Activated naive CD4-positive, alpha-beta T cell treated with anti-CD3 and anti-CD28 coated beads, Interleukin-2, amount 50 U/mL, for 72 hours (primary cell): ENCODE measurements around the gene GSAP. TPM values are rescaled to one million over a fixed set of nuclear protein-coding genes. Genes with fewer than 3 reads are reported as not detected.
"Not testable (repeated sequence)": the region's sequence is repeated elsewhere in the genome, so short reads cannot be mapped to it uniquely, and the experiment has no call there.

Experiments
- ATAC-seq, 2 donors: fragments of 150-1000 bp; cut with Tn5 transposase; 2 replicates each; pipeline ENCODE4 v1.10.0; 2021; ENCODE audit warnings: mild to moderate bottlenecking in 2 of 2, moderate library complexity in 2 of 2
- DNase-seq, 2 donors: peaks; one replicate each; pipeline ENCODE4 v3.0.0; 2021 to 2022; ENCODE audit warnings: low spot score in 2 of 2
- H3K27ac Mint-ChIP-seq, 2 donors: one replicate each; pipeline ENCODE4 v1.8.0; 2022; ENCODE audit warnings: mild to moderate bottlenecking in 2 of 2, mixed read lengths in 2 of 2
- H3K36me3 Mint-ChIP-seq, 2 donors: one replicate each; pipeline ENCODE4 v1.8.0; 2022; ENCODE audit warnings: mixed read lengths in 2 of 2
- H3K9me3 Mint-ChIP-seq, 2 donors: one replicate each; pipeline ENCODE4 v1.8.0; 2022; ENCODE audit warnings: mixed read lengths in 2 of 2
- total RNA-seq, 2 donors: library from RNA; stranded (reverse); gene quantifications; one replicate each; pipeline ENCODE4 v1.2.3, GENCODE V29; 2022

The GSAP gene
- total RNA-seq, 2 donors from 2014 or later: 1.2 to 4.1 TPM

DNA sequence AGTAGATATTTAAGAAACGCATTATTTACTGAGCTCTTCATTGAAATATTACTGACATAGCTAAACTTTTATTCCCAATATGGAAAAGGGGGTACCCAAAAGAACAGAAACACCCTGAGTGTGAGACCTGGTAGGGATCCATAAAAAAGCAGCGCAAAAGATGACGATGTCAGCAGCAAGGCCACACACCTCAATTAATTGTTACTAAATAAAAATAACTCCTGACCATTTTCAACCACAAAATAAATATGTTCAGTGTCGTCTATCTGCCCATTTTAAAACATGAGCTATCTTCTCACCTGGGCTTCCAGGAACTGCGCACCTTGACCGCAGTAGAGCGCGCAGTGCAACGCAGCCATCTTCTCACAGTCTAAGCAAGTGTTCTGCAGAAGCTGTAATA lies 61.2 kb downstream of the GSAP start:
- no peak for DNase-seq
- Mint-ChIP-seq H3K9me3 (no peaks in the 10 kb centered on the region), H3K27ac (no peak overlapping the region), H3K36me3 (peaks cover 0 to 3% of the 10 kb centered on the region in 2 donors)
- no peak for ATAC-seq

DNA sequence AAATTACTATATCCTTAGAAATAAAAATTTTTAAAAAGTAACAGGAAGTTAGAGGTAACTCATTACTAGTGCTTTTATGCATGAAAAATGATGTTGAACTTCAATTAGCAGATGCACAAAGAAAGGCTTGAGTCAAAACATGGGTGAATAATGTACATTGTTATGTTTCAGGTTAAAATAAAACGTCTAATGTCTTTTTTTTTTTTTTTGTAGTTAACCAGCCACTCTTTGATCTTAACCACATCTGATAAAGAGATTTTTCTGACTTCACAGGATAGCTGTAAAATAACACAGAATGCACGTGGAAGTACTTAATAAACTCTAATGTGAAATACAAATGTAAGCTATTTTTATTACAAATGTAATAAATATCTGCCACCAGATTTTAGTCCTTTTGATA lies 61.7 kb downstream of the GSAP start:
- ATAC-seq (peak in 1 of 2 donors; percentile 64), DNase-seq (no peak)
- Mint-ChIP-seq H3K9me3 (no peaks in the 10 kb centered on the region), H3K27ac (no peak overlapping the region), H3K36me3 (no peaks in the 10 kb centered on the region)

DNA sequence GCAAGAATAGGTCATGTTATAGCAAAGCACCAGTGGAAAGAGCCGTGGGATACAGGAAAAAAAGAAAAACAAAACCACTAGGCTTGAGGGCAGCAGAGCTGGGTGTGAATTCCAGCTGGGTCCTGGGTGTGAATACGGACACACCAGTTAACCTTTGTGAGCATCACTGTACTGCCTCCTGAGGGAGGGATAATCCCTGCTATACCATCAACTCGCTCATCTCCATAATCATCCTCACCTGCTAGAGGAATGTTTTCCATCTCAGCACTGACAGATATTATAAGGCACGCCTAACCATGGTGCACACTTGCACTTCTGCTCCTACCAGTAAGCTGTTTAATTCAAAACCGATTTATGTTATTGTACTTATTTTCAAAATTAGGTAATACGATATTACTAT lies 62.2 kb downstream of the GSAP start:
- Mint-ChIP-seq H3K27ac (no peak overlapping the region), H3K9me3 (no peaks in the 10 kb centered on the region), H3K36me3 (no peaks in the 10 kb centered on the region)
- DNase-seq: no peak
- no peak for ATAC-seq

- Mint-ChIP-seq H3K9me3 (no peaks in the 10 kb centered on the region), H3K27ac (no peak overlapping the region), H3K36me3 (no peaks in the 10 kb centered on the region)
- ATAC-seq (no peak), DNase-seq (no peak)
Observed at GRCh38 chr7:77353407-77353721, 62.8 kb downstream of the GSAP start.

- ATAC-seq (peak; percentile 10 to 16), DNase-seq (no peak)
- H3K9me3 Mint-ChIP-seq: no peaks in the 10 kb centered on the region
- no peak overlapping the region for H3K27ac Mint-ChIP-seq
- H3K36me3 Mint-ChIP-seq: no peaks in the 10 kb centered on the region
Observed at GRCh38 chr7:77352665-77353406, 63.3 kb downstream of the GSAP start.

GRCh38 chr7:77351539-77352004 lies 64.6 kb downstream of the GSAP start:
- Mint-ChIP-seq H3K27ac (peak overlapping the region; percentile 66 to 68), H3K36me3 (no peaks in the 10 kb centered on the region), H3K9me3 (no peaks in the 10 kb centered on the region)
- ATAC-seq (peak; percentile 83 to 95), DNase-seq (peak; percentile 25 to 62)

GRCh38 chr7:77349141-77349540 lies 67.0 kb downstream of the GSAP start:
- Mint-ChIP-seq H3K27ac (no peak overlapping the region), H3K9me3 (no peaks in the 10 kb centered on the region), H3K36me3 (no peaks in the 10 kb centered on the region)
- ATAC-seq (no peak), DNase-seq (no peak)

- ATAC-seq (no peak), DNase-seq (no peak)
- Mint-ChIP-seq H3K27ac (no peak overlapping the region), H3K9me3 (no peaks in the 10 kb centered on the region), H3K36me3 (no peaks in the 10 kb centered on the region)
Observed at GRCh38 chr7:77348371-77348813, 67.8 kb downstream of the GSAP start.

GRCh38 chr7:77346441-77346840 lies 69.7 kb downstream of the GSAP start:
- no peak overlapping the region for H3K27ac Mint-ChIP-seq
- DNase-seq (no peak), ATAC-seq (no peak)
- no peaks in the 10 kb centered on the region for H3K36me3 Mint-ChIP-seq
- H3K9me3 Mint-ChIP-seq: no peaks in the 10 kb centered on the region

DNA sequence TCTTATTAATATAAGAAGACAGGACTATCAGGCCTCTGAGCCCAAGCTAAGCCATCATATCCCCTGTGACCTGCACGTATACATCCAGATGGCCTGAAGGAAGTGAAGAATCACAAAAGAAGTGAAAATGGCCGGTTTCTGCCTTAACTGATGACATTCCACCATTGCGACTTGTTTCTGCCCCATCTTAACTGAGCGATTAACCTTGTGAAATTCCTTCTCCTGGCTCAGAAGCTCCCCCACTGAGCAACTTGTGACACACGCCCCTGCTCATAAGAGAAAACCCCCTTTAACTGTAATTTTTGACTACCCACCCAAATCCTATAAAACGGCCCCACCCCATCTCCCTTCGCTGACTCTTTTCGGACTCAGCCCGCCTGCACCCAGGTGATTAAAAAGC lies 70.7 kb downstream of the GSAP start:
- not testable (repeated sequence) for DNase-seq, H3K36me3 Mint-ChIP-seq, H3K9me3 Mint-ChIP-seq, ATAC-seq, H3K27ac Mint-ChIP-seq

- peaks cover 0 to 11% of the 10 kb centered on the region in 2 donors for H3K9me3 Mint-ChIP-seq
- DNase-seq: no peak
- H3K27ac Mint-ChIP-seq: no peak overlapping the region
- ATAC-seq: no peak
- H3K36me3 Mint-ChIP-seq: peaks cover 0 to 11% of the 10 kb centered on the region in 2 donors
Observed at GRCh38 chr7:77339726-77340125, 76.4 kb downstream of the GSAP start.

DNA sequence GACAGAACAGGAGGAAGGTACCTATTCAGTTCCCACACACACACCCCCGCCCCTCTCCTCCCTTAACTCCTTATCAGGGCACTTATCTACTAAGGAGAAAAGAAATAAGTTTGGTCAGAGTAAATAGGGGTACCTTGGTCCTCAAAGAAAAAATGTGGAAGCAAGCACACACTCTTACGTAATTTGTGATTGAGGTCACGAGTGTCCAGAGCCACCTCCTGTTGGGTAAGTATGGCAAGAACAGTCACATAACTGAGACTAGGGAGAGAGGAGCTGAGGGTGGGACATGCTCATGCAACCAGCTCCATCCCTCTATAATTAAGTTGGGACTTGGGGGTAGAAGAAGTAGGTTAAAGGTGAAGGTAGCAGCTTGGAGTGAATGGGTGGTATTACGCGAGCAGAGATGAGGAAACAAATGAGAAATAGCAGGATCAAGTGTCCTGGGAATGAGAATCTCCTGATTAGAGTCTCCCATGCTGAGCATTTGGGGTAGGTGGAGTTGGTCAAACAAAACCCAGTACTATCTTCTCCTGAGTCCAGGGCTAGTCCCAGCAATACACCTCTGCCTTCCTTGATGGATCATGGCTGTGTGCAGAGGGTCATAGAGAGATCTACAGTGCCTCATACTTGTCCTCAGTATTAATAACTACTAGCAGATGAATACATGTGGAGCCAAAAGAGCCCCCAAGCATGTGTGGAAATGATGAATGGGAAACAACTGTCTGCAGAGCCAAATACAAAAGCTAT lies 77.1 kb downstream of the GSAP start:
- ATAC-seq (no peak), DNase-seq (no peak)
- Mint-ChIP-seq H3K36me3 (peaks cover 0 to 11% of the 10 kb centered on the region in 2 donors), H3K27ac (no peak overlapping the region), H3K9me3 (peaks cover 0 to 11% of the 10 kb centered on the region in 2 donors)

DNA sequence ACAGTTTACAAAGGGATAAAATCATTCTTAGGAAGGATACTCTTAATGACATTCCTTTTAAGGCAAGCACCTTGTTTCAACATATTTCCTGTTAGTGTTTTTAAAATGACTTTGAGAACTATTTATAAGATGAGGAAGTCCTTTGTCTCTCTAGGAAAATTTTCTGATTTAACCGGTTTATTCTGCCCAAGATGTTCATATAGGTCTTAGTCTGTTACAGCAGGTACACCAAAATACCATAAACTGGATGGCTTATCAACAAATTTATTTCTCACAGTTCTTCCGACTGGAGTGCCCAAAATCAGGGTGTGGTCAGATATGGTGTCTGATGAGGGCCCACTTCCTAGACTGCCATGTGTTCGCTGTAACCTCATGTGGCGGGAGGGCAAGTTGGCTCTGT lies 77.9 kb downstream of the GSAP start:
- peaks cover 0 to 11% of the 10 kb centered on the region in 2 donors for H3K36me3 Mint-ChIP-seq
- no peak for DNase-seq

DNA sequence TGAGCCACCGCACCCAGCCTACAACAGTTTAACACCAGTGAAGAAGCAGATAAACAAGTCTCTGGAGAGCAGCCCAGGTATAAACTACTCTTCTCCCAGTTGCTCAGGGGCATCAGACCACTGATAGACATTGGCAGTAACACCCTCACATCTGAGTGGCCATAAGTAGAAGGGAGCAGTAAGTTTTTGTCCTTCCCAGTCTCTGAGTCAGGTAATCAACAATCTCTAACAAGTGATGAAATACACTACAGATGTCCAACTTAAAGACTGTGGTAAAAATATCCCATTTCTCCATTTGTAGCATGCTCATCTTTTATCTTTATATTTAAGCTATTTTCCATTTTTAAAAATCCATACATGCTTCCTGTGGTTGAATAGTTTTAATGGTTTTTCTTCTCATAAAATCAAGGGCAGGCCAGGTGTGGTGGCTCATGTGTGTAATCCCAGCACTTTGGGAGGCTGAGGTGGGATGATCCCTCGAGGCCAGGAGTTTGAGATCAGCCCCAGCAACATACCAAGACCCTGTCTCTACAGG lies 78.6 kb downstream of the GSAP start:
- Mint-ChIP-seq H3K36me3 (peaks cover 0 to 11% of the 10 kb centered on the region in 2 donors), H3K9me3 (peaks cover 0 to 11% of the 10 kb centered on the region in 2 donors), H3K27ac (no peak overlapping the region)
- DNase-seq (no peak), ATAC-seq (no peak)

More for the DNA sequence above, 77.9 kb downstream of the GSAP start:
- Mint-ChIP-seq H3K27ac (no peak overlapping the region), H3K9me3 (peaks cover 0 to 11% of the 10 kb centered on the region in 2 donors)
- ATAC-seq: no peak

DNA sequence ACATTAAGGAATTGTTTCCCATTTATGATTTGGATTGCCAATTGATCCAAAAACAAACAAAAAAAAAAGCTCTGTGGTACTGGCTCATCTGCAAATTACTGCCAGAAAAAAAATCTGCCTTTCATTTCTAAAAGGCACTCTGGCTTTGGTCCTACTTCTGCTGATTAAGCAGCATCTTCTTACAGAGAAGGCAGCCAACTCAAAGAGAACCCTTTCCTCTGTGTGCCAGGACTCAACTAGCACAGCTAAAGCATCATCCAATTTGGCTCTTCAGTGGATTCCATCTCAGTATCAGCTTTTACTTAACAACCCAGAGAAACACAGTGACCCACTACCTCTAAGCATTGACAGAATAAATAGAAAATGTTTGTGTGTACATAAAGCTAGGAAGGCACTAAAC lies 80.6 kb downstream of the GSAP start:
- ATAC-seq (no peak), DNase-seq (no peak)
- peaks cover 0 to 6% of the 10 kb centered on the region in 2 donors for H3K9me3 Mint-ChIP-seq
- peaks cover 0 to 6% of the 10 kb centered on the region in 2 donors for H3K36me3 Mint-ChIP-seq
- H3K27ac Mint-ChIP-seq: no peak overlapping the region

GRCh38 chr7:77334039-77334438 lies 82.1 kb downstream of the GSAP start:
- not testable (repeated sequence) for DNase-seq, ATAC-seq, H3K9me3 Mint-ChIP-seq, H3K27ac Mint-ChIP-seq, H3K36me3 Mint-ChIP-seq

GRCh38 chr7:77331938-77332695 lies 84.0 kb downstream of the GSAP start:
- Mint-ChIP-seq H3K27ac (no peak overlapping the region), H3K9me3 (no peaks in the 10 kb centered on the region)

More at GRCh38 chr7:77331938-77332695, 84.0 kb downstream of the GSAP start:
- DNase-seq (peak; percentile 36 to 58), ATAC-seq (peak; percentile 39 to 53)
- no peaks in the 10 kb centered on the region for H3K36me3 Mint-ChIP-seq
